ENCODE data around the gene RNF10.
A peak's percentile ranks its signal among the peaks of the same experiment; 100 is the strongest.
"Not testable (repeated sequence)": the region's sequence is repeated elsewhere in the genome, so short reads cannot be mapped to it uniquely, and the experiment has no call there.

RNF10 gene

DNA sequence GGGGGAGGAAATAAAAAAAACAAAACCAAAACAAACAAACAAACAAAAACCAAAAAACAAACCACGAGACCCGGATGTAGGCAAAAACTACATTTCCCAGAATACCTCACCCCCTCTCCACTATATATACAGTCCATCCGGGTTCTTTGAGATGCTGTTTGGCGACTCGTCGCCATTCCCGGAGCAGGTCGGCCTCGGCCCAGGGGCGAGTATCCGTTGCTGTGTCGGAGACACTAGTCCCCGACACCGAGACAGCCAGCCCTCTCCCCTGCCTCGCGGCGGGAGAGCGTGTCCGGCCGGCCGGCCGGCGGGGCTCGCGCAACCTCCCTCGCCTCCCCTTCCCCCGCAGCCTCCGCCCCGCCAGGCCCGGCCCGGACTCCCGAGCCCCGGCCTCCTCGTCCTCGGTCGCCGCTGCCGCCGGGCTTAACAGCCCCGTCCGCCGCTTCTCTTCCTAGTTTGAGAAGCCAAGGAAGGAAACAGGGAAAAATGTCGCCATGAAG, at the start of gene RNF10:
Gene RNF10 (plus strand): TSS at position 154 of the 500 bp plus-strand sequence. CDS start 456 bp downstream, outside the sequence.
- TF ChIP-seq, protein P1, sequence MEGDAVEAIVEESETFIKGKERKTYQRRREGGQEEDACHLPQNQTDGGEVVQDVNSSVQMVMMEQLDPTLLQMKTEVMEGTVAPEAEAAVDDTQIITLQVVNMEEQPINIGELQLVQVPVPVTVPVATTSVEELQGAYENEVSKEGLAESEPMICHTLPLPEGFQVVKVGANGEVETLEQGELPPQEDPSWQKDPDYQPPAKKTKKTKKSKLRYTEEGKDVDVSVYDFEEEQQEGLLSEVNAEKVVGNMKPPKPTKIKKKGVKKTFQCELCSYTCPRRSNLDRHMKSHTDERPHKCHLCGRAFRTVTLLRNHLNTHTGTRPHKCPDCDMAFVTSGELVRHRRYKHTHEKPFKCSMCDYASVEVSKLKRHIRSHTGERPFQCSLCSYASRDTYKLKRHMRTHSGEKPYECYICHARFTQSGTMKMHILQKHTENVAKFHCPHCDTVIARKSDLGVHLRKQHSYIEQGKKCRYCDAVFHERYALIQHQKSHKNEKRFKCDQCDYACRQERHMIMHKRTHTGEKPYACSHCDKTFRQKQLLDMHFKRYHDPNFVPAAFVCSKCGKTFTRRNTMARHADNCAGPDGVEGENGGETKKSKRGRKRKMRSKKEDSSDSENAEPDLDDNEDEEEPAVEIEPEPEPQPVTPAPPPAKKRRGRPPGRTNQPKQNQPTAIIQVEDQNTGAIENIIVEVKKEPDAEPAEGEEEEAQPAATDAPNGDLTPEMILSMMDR (IDR thresholded peaks at IDR 0.05; ENCODE audit: extremely low read depth, missing control alignments) = no peak
- peak; percentile 95 for DNase-seq (ENCODE audit: low spot score)

DNA sequence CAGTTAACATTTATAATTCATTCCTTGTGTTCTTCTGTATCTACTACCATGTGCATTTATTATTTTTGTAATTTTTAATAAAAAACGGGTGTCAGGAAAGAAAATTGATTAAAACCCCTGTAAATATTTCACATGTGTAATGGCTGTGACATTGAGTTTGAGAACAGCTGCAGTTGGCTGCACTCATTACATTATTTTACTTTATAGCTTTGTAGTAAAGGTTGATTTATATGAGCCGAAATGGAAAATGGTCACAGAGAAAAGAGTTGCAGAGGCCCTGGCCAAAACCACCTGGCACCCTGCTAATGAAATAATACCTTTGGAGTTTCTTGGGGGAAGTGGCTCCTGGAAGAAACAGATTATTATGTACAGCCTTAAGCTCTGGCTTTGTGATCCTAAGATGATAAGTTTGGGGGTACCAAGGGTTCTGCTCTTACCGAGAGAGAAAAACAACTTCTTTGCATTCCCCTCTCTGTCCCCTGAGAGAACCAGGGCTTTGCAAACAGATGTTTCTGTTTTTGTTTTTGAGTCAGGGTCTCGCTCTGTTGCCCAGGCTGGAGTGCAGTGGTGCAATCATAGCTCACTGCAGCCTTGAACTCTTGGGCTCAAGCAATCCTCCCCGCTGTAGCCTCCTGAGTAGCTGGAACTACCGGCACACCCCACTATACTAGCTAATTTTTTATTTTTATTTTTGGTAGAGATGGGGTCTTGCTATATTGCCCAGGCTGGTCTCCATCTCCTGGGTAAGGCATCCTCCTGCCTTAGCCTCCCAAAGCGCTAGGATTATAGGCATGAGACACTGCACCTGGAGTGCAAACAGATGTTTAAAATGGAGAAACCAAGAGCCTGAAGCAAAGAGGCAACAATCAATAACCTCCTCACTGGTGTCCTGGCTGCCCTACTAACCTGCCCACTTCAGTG, 47.9 kb upstream of the RNF10 start:
- no peak for DNase-seq (ENCODE audit: low spot score)
- TF ChIP-seq, protein P1 (IDR thresholded peaks at IDR 0.05; ENCODE audit: extremely low read depth, missing control alignments) = no peak

DNA sequence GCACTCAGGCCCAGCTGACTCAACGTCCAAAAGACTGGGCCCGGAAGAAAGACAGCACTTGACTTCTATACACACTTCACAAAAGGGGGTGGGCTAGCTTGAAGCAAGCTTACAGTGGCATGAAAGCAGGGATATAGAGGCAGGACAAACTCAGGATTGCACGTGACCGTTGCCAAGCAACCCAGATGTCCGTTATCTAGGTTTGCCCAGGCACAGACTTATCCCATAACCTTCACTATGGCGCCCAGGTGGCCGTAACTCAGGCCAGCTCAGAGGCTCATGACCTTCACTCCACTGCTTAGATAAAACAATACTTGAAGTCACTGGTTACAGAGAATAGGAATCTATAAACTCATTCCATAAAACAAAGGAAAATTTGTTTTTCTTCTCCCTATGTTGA, 46.6 kb upstream of the RNF10 start:
- not testable (repeated sequence) for DNase-seq (ENCODE audit: low spot score)

DNA sequence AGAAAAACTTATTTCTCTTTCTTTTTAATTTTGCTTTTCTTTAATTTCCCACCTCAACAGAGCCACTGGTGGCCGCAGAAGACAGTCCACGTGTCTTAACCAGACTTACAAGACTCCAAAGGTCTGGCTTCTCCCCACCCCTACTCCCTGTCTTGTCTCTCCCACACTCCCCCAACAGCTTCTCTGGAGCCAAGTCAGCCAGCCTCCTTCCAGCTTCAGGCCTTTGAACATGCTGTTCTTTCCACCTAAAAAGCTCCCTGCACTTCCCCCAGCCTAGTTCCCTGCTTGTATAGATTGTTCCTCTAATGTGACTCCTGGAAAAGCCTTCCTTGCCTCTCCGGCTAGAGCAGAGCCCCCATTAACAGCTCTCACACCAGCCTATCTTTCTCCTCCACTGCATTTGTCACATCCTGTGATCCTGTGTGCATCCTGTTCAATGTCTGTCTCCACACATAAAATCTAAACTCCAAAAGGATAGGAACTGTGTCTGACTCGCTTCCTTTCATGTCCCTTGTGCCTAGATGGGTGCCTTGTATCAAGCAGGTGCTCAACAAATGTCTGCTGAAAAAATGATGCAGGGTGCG, 46.0 kb upstream of the RNF10 start:
- TF ChIP-seq, protein P1 (IDR thresholded peaks at IDR 0.05; ENCODE audit: extremely low read depth, missing control alignments) = no peak
- no peak for DNase-seq (ENCODE audit: low spot score)

DNA sequence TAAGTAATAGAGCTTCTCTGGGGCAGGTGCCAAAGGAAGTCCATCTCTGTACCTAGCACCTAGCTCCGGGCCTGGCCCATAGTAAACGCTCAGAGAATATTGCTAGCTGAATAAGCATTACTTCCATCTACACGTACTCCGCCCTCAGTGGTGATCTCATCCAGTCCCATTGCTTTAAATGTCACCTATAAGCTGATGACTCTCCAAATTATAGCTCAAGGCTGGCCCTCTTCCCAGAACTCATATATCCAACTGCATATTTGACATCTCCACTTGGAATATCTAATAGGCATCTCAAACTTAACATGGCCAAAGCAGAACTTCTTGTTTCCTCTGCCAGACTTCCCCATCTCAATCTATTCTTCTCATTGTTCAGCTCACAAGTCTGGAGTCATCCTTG, 45.1 kb upstream of the RNF10 start:
- no peak for DNase-seq (ENCODE audit: low spot score)
- TF ChIP-seq, protein P1 (IDR thresholded peaks at IDR 0.05; ENCODE audit: extremely low read depth, missing control alignments) = no peak

DNA sequence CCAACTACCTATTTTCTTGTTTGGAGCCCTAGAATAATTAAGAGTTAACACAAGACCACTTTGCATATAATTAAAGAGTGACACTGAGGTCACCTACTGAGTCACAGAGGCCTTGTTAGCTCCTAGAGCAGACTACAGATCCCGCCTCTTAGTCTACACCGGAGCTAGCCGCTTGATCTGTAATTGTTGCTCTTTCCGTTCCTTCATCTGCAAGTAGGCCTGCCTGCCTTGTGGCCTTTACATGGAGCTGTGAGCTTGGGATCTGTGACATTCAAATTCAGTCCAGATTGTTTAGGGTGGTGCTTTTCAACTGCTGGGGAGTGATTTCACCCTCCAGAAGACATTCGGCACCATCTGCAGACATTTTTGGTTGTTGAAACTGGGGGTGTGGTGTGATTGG, 43.8 kb upstream of the RNF10 start:
- DNase-seq (ENCODE audit: low spot score) = no peak
- TF ChIP-seq, protein P1 (IDR thresholded peaks at IDR 0.05; ENCODE audit: extremely low read depth, missing control alignments) = no peak

DNA sequence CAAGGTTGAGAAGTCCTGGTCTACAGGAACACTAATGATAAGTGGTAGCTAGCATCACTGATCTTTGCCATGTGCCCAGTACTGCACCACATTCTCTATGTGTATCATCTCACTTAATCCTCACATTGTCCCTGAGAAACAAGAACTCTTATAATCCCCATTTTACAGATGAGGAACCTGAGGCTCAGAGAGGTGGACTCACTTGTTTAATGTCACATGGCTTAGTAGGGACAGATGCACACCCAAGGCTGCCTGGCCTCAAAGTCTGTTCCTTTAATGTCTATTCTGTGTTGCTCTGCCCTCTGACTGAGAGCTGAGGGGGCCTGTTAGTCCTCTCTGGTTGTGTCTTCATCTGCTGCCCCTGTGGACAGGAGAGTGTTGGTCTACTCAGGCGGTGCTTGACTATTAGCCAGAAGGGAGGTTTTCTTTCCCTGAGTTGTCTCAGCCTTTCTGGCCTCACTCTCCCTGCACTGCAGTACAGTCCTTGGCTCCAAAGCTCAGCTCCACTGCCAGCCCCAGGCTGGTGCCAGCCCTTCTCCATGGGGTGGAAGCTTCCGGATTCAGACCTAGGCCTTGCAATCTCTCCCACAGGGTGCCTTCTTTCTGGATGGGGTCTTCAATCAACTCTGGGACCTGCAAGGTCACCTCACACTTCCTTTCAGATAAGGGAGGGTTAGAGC, 43.2 kb upstream of the RNF10 start:
- TF ChIP-seq, protein P1 (IDR thresholded peaks at IDR 0.05; ENCODE audit: extremely low read depth, missing control alignments) = no peak
- DNase-seq (ENCODE audit: low spot score) = no peak
